Pancreas (tissue), 10 donors: ENCODE data around the gene TTL. TPM values are rescaled to one million over a fixed set of nuclear protein-coding genes. Genes with fewer than 3 reads are reported as not detected.
"Not testable (repeated sequence)": the region's sequence is repeated elsewhere in the genome, so short reads cannot be mapped to it uniquely, and the experiment has no call there.

Experiments
- ATAC-seq, 4 donors: fragments of 200-7000 bp; cut with Tn5 transposase; one replicate each; pipeline versions ENCODE4 v1.8.0 to v1.9.1; 2020; ENCODE audit warnings: mild to moderate bottlenecking in 4 of 4, moderate library complexity in 4 of 4
- DNase-seq, 6 donors: peaks; one replicate each; pipeline ENCODE4 v3.0.0-alpha.2; 2020
- FAIRE-seq: peaks from 2 replicates; lab custom pipeline; 2012; peaks lifted over from hg19 to GRCh38; lab: Jason Lieb, UNC
- H3K27ac ChIP-seq, 4 donors: fragments of 200-600 bp; sonication (generic); 1 replicate in 3 of 4; 2 replicates in 1 of 4; pipeline versions ENCODE4 v1.5.0 to v1.8.0; 2020
- H3K27me3 ChIP-seq, 4 donors: fragments of 200-600 bp; one replicate each; pipeline ENCODE4 v1.8.0; 2021
- H3K36me3 ChIP-seq, 3 donors: fragments of 200-600 bp; sonication (generic) in 1 of 3; one replicate each; pipeline versions ENCODE4 v1.5.0 to v1.8.0; 2020 to 2021
- H3K4me1 ChIP-seq, 3 donors: fragments of 200-600 bp; one replicate each; pipeline ENCODE4 v1.8.0; 2021
- H3K4me3 ChIP-seq, 4 donors: fragments of 200-600 bp; sonication (generic) in 2 of 4; one replicate each; pipeline versions ENCODE4 v1.5.0 to v1.8.0; 2020 to 2021
- H3K9me3 ChIP-seq, 4 donors: fragments of 200-600 bp; one replicate each; pipeline ENCODE4 v1.8.0; 2021
- CTCF ChIP-seq, 4 donors: fragments of 200-600 bp; sonication (generic) in 3 of 4; IDR thresholded peaks; one replicate each; pipeline versions ENCODE4 v1.5.0 to v1.8.0; 2021; ENCODE audit warnings: antibody characterized with exemption in 4 of 4
- WGBS, 2 donors: extraction: QIAGEN DNeasy Blood & Tissue Kit; methylation state at CpG; one replicate each; pipeline ENCODE4 v1.1.7; 2013; 5-methylcytosine and 5-hydroxymethylcytosine counted together
- intact Hi-C, 3 donors: fragments of 100-400 bp; cut with DNase I; formaldehyde crosslinking; loops; one replicate each; pipeline versions ENCODE4 v1.11.1 to v1.14.2; 2022
- polyA plus RNA-seq, 2 donors: library from polyadenylated mRNA; stranded (reverse); fragments of 200-250 nt; gene quantifications; one replicate each; pipeline ENCODE4 v1.2.3, GENCODE V29; 2013
- total RNA-seq, 6 donors: library from RNA; stranded (reverse); fragmentation: NEBNext Ultra II Directional in 4 of 6; extraction: Animal tissue kit (Norgen Biotek cat#: 25700) in 4 of 6; gene quantifications; one replicate each; pipeline versions ENCODE4 v1.2.1 to v1.2.4, GENCODE V29; 2021 to 2023
- donor health status: healthy with polysubstance abuse.
- donor health status: DM: no; HTN: no; CAD: no; lungs with moderate emphysema.
- donor health status: DM: no; HTN: no; CAD: no.
- donor health status: control.
- donor health status: control.
- donor health status: Bipolar disorder and iron deficiency.
- donor health status: DM: yes; HTN: yes; CAD: no.
- donor health status: DM: no; HTN: no; CAD: no.
- donor health status: DM: no; HTN: no; CAD: no.
- donor health status: DM: yes; HTN: yes; CAD: no.

The TTL gene
- total and polyA plus RNA-seq, 8 donors, result 6.6 to 16.8 (median 7.8) TPM

- ATAC-seq, H3K4me1 ChIP-seq, H3K27ac ChIP-seq, H3K4me3 ChIP-seq, intact Hi-C loops, FAIRE-seq, H3K27me3 ChIP-seq, DNase-seq, H3K9me3 ChIP-seq, H3K36me3 ChIP-seq: not testable (repeated sequence)
- WGBS, 2 donors, result 70 to 77% methylated on average over 6 to 10 of the region's 10 CpGs
These were observed 45.0 kb upstream of the TTL start for GRCh38 chr2:112436993-112437392.

- H3K4me1 ChIP-seq, H3K27me3 ChIP-seq, H3K27ac ChIP-seq, ATAC-seq, H3K4me3 ChIP-seq, H3K36me3 ChIP-seq, H3K9me3 ChIP-seq, FAIRE-seq, intact Hi-C loops: not testable (repeated sequence)
- 57 to 61% methylated on average over 15 to 16 of the region's 16 CpGs for WGBS, 2 donors
- DNase-seq, result peak in 1 of 6 donors; percentile 67
These were observed 44.5 kb upstream of the TTL start for GRCh38 chr2:112437405-112437831.

- 71 to 78% methylated on average over 6 of the region's 6 CpGs for WGBS, 2 donors
- H3K9me3 ChIP-seq, H3K4me1 ChIP-seq, H3K27me3 ChIP-seq, H3K36me3 ChIP-seq, FAIRE-seq, intact Hi-C loops, ATAC-seq, H3K27ac ChIP-seq, DNase-seq, H3K4me3 ChIP-seq: not testable (repeated sequence)
These were observed 43.2 kb upstream of the TTL start for GRCh38 chr2:112438603-112439261.

- FAIRE-seq, H3K4me1 ChIP-seq, DNase-seq, intact Hi-C loops, ATAC-seq, H3K9me3 ChIP-seq, H3K4me3 ChIP-seq, H3K27me3 ChIP-seq, H3K36me3 ChIP-seq, H3K27ac ChIP-seq: not testable (repeated sequence)
- 100% methylated on average over 1 of the region's 1 CpG; no CpG with 5 or more reads in 1 of the 2 donors for WGBS, 2 donors
These were observed 37.7 kb upstream of the TTL start for GRCh38 chr2:112444256-112444655.

- no peak for DNase-seq
- Histone ChIP-seq H3K4me1 (no peaks in the 10 kb centered on the region), H3K4me3 (no peak overlapping the region), H3K9me3 (no peaks in the 10 kb centered on the region), H3K27ac (no peak overlapping the region), H3K36me3 (no peaks in the 10 kb centered on the region), H3K27me3 (no peaks in the 10 kb centered on the region)
- intact Hi-C loops, result no loop called here
- WGBS, 2 donors, result 82 to 86% methylated on average over 4 of the region's 4 CpGs
- TF ChIP-seq CTCF (IDR thresholded peaks at IDR 0.05), result no peak
- ATAC-seq, result no peak
- FAIRE-seq, result no peak
These were observed 32.1 kb upstream of the TTL start for GRCh38 chr2:112449854-112450253.

GRCh38 chr2:112451317-112451716 is 30.6 kb upstream of the TTL start:
- no peak overlapping the region for H3K27ac ChIP-seq
- DNase-seq (no peak), FAIRE-seq (no peak), ATAC-seq (no peak)
- H3K27me3 ChIP-seq, result no peaks in the 10 kb centered on the region
- no peaks in the 10 kb centered on the region for H3K9me3 ChIP-seq
- intact Hi-C loops, result no loop called here
- no peaks in the 10 kb centered on the region for H3K36me3 ChIP-seq
- no peaks in the 10 kb centered on the region for H3K4me1 ChIP-seq
- WGBS, 2 donors, result 81 to 93% methylated on average over 1 of the region's 1 CpG
- TF ChIP-seq CTCF (IDR thresholded peaks at IDR 0.05), result no peak
- no peak overlapping the region for H3K4me3 ChIP-seq

- Histone ChIP-seq H3K27ac (no peak overlapping the region), H3K36me3 (no peaks in the 10 kb centered on the region), H3K4me1 (no peaks in the 10 kb centered on the region), H3K4me3 (no peak overlapping the region), H3K9me3 (no peaks in the 10 kb centered on the region), H3K27me3 (no peaks in the 10 kb centered on the region)
- TF ChIP-seq CTCF (IDR thresholded peaks at IDR 0.05), result no peak
- FAIRE-seq, result no peak
- intact Hi-C loops, result no loop called here
- no peak for DNase-seq
- no peak for ATAC-seq
These were observed 27.4 kb upstream of the TTL start for GRCh38 chr2:112454586-112454985.
